GM18519 (cell line): Measurements from ENCODE around the gene TTLL5.

Experiments
- ATAC-seq: cut with Tn5 transposase; IDR thresholded peaks from one replicate; pipeline ENCODE4 v1.9.1; 2021; ENCODE audit warnings: mild to moderate bottlenecking, moderate library complexity; ENCODE audit not compliant: unreplicated experiment, low FRiP score

The TTLL5 gene

GRCh38 chr14:75783602-75784313 lies 122.7 kb downstream of the TTLL5 start:
- no peak for ATAC-seq

- ATAC-seq: no peak
Observed at GRCh38 chr14:75784314-75784686, 123.3 kb downstream of the TTLL5 start.

- no peak for ATAC-seq
Observed at GRCh38 chr14:75793806-75794205, 132.8 kb downstream of the TTLL5 start.

GRCh38 chr14:75794615-75795038 lies 133.6 kb downstream of the TTLL5 start:
- no peak for ATAC-seq

GRCh38 chr14:75800792-75801191 lies 139.7 kb downstream of the TTLL5 start:
- ATAC-seq: no peak

- ATAC-seq: no peak
Observed at GRCh38 chr14:75802486-75802885, 141.4 kb downstream of the TTLL5 start.

GRCh38 chr14:75803765-75804164 lies 142.7 kb downstream of the TTLL5 start:
- ATAC-seq: no peak

GRCh38 chr14:75804570-75805275 lies 143.7 kb downstream of the TTLL5 start:
- ATAC-seq: no peak

- ATAC-seq: no peak
Observed at GRCh38 chr14:75805646-75806045, 144.6 kb downstream of the TTLL5 start.

- no peak for ATAC-seq
Observed at GRCh38 chr14:75806352-75806832, 145.3 kb downstream of the TTLL5 start.

- no peak for ATAC-seq
Observed at GRCh38 chr14:75807667-75808360, 146.8 kb downstream of the TTLL5 start.

GRCh38 chr14:75811136-75811829 lies 150.2 kb downstream of the TTLL5 start:
- ATAC-seq: no peak

- ATAC-seq: no peak
Observed at GRCh38 chr14:75811872-75812499, 150.9 kb downstream of the TTLL5 start.

GRCh38 chr14:75812622-75813021 lies 151.6 kb downstream of the TTLL5 start:
- no peak for ATAC-seq

GRCh38 chr14:75820761-75821160 lies 159.7 kb downstream of the TTLL5 start:
- ATAC-seq: no peak

GRCh38 chr14:75821831-75822521 lies 160.9 kb downstream of the TTLL5 start:
- no peak for ATAC-seq

GRCh38 chr14:75822522-75823141 lies 161.6 kb downstream of the TTLL5 start:
- ATAC-seq: no peak

- no peak for ATAC-seq
Observed at GRCh38 chr14:75823334-75823733, 162.3 kb downstream of the TTLL5 start.

- ATAC-seq: no peak
Observed at GRCh38 chr14:75824318-75824717, 163.3 kb downstream of the TTLL5 start.
